Activated T-cell treated with anti-CD3 and anti-CD28 coated beads for 4 hours (primary cell): Measurements from ENCODE around the gene PNKD.

ENCODE experiments used
- DNase-seq: peaks from one replicate; pipeline ENCODE4 v3.0.0-alpha.2; 2020

The PNKD gene

DNA sequence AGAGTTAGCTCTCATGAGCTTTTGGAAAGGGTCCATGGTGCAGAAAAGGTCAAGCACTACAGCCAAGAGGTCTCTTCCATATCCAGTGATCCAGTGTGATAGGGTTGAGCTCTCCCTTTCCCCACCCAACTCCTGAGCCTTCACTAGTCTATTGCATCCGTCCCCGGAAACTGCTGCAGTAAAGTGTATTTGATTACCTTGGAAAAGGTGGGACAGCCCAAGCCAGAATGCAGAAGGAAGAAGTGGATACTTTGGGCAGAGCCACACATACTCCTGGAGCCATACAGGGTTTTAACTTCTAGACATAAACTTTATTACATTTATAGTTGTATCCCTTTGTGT, 3.6 kb downstream of the PNKD start:
- DNase-seq, result no peak

DNA sequence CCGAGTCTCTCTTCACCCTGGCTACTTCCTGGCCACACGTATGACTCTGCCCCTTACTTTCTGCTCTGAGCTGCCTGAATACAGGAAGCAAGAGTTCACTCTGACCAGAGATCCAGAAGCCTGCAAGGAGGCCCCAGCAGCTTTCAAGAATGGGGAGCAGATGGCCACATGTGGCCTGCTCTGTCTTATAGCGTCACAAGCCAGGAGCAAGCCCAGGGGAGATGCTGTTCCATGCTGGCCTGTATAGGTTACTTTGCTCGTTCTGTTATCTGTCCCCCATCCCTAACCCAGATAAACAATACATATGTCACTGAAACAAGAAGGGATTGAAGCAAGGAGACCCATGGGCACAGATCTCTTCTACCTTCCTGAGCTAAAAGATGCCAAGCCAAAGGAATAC, 4.3 kb downstream of the PNKD start:
- DNase-seq, result no peak

DNA sequence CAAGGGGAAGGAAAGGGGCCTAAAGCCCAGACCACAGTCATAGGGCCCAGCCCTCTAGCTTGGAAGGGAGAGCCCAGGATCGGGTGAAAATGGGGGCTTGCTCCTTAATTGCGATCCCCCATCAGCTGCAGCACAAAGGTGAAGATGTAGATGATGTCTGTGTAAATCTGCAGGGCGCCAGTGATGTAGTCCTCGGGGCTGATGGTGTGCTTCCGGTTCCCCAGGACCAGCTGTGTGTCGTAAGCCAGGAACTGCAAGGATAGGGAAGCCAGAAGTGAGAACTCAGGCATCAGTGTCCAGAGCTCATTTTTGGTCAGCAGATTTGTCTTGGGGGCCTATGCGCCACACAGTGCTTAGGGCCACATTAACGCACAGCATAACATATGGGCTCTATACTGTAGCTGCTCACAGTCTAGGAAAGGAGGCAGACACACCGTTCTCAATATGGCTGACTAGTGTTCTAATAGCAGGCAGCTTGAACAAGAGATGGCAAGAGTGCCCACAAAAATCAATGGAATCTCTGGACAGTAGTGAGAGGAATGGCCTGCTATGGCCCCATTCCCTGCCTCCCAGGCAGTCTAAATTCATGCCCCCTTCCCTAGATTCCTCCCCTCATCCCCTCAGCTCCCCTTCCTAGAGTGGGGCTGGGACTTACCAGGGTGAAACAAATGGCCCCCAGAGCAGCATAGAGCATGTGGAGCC, 5.2 kb downstream of the PNKD start:
- no peak for DNase-seq

DNA sequence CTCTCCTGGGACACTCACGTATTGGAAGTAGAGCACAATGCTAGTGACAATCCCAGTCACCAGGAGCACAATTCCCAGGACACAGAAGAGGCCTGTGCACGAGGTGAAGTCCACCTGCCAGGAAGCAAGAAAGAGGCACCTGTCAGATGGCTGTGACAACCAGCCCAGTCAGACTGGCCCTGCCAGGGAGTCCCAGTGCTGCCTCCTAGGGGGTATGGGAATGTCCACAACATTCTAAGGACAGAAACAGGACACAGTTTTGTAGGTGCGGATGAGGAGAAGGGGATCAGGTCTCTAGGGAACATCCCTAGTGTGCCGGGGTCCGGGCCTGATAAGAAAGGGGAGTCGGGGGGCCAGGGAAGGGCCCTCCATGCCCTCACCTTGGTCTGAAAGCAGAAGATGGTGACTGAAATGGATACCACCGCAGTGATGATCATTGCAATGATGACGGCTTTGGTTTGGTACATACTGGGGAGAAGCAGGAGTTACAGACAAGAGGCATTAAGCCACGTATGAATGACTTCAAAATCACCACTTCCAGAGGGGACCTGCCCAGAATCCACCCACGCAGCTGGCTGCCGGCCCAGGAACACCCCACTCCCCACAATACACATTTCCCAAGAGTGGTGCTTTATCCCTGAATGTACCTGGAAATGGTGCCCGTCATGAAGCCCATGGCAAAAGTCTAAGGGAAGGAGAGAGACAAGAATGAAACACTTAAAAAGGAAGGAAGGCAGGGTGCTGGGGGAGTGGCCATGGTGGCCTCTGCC, 6.9 kb downstream of the PNKD start:
- no peak for DNase-seq

DNA sequence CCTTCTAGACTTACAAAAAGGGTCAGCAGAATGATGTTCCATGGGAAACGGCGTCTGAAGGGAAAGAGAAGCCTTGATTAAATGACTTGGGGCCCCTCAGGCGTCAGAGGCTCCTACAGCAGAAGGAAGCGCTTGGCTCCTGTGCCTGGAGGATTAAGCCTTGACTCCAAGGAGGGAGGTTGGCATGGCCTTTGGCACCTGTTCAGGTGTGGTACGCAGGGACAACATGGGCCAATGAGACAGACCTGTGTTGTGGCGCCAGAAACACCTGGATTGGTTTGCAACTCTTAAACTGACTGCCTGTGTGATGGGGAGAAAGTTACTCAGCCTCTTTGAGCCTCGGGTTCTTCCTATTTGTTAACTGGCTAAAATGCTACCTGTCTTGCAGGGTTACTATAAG, 7.6 kb downstream of the PNKD start:
- DNase-seq, result no peak

DNA sequence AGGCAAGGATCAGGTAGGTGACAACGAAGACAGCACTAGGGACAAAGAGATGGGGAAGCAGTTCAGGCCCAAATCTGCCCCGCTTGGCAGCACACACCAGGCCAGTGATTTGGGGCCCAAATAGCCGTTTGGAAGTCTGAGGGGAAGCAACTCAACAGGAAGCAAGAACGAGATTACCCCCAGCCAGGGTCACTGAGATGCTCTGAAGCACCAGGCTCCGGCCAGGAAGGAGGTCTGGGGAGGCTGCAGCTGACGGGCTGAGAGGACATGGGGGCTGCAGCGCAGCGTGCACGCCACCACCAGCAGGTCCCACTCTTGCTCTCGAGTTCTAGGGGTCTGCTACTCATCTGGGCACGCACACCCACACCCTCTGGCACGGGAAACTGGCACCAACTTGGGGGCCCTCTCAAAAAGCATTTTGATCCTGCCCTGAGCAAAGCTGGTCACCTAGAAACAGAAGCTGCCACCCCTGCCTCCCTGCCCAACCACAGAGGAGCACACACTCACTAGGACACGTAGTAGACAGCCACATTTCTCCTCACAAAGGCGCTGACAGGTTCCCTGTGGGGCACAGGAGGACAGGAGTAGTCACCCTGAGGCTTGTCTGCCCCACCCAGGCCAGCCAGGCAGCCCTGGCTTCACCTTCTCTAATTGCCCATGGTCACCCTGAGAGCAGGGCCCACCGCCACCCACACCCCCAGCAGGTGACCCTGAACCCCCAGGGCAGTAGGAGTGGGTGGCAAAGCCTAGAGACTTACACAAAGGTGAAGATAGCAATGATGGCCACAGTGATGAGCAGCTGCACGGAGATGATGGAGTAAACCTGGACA, 8.4 kb downstream of the PNKD start:
- DNase-seq, result no peak

DNA sequence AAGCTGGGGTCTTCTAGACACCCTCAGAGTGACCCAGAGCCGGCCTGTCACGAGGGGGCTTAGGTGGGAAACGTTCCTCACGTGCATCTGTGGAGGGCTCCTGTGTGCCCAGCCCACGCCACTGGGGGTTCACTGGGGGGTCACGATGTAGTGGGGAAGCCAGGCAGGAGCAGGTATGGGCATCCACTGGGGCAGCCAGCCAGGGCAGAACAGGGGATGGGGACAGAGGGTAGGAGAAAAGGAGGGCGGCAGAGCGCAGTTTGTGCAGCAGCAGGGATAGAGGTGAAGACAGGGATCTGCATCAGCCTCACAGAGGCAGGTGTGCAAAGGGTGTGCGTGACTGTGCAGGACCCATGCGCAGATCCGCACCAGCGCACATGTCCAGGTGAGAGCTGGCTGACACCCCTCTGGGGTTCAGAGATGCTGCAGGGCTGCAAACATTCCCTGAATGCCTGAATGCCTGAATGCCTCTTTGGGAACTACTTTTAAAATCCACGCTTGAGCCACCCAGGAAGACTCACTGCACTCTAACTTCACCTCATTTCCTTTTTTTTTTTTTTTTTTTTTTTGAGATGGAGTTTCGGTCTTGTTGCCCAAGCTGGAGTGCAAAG, 10.0 kb downstream of the PNKD start:
- no peak for DNase-seq

DNA sequence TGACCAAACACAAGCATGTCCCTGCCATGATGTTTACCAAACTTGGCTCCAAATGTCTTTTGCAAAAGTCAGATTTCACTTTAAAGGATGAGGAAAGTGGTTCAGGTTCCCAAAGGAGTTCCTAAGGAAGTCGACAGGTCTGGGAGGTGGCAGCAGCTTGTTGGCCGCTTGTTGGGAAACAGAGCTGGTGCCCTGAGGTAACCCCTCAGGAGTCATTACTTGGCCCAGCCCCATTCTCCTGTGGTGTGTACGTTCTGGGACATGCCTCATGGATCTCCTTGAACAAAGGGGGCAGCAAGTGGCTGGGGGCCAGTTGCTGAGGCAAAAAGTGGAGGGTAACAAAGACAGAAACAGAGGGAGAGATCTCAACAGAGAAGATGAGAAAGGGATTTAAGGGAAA, 11.1 kb downstream of the PNKD start:
- DNase-seq, result no peak

DNA sequence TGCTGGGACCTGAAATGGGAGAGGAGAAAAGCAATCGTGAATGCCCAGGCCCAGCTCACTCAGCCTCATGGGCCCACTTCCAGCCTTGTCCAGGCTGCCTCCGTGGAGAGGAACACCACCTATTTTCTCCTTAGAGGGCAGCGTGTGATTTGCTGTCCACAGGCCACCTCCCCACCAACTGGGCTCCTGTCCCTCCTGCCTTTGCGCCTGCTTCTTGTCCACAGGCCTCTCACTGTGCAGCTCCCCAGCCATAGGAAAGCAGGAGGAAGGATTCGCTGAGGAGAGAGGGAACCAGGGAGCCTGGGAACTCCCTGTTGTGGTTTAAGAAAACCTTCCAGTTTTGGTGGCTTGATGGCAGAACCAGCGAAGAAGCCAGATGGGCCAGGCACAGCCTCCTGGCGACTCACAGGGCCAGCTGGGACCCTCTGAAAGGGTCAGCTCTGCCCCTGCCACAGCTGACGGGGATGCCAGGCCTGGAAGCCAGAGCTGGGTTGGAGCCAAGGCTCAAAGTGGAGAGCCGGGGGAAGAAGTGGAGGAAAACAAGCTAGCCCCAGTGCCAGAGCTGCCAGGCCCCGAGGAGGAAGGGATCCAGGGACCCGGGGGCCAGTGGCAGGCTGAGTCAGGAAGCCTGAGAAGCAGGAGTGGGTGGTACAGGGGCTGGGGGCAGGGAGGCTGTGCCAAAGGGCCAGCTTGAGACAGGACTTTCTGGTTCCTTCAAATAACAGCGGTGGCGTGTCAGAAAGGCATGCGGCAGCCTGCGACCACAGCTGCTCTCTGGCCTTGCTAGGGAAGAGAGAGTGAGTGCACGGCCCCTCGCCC, 12.1 kb downstream of the PNKD start:
- DNase-seq, result no peak

DNA sequence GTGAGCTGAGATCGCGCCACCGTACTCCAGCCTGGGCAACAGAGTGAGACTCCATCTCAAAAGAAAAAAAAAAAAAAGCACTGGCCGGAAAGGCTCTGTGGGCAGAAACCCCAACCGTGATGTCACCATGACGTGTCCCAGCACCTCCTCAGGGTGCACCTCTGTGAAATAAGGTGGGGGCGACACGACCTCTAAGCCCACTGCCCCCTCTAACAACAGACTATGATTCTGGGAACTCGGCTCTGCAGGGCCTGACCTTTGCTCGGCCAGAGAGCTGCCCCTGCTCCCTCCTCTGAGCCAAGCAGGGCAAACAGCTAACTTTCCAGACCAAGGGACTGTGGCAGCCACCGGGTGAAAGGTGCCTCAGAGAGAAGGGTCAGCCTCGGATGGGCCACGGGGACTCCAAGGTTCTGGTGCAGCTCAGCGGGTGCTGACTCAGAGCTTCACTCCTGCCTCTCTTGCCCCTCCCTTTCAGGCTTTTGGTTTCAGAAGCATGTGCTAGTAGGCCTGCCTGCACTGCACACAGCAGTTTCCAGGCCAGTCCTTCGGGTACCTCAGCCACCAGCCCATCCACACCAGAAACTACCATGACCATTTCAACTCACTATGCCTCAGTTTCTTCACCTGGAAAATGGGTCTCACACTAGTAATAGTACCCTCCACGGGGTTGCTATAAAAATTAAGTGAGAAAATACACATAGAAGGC, 13.9 kb downstream of the PNKD start:
- DNase-seq, result peak; percentile 34

DNA sequence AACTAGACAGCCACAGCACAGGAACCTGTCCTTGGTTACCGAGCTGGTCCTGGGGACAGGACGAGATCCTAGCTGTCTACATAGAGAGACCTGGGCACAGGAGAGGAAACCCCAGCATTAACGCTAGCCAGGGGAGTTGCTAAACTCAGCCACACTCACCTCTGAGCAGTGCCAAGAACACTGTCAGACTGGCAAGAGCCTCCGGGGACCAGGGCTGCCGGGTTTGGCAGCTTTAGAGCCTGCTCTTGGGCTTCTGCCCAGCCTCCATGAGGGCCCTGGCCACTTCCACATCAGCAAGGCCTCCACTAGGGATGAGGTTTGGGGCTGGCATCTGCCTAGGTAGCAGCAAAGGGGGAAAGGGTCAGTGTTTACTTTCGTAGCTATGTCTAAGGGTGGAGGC, 15.3 kb downstream of the PNKD start:
- DNase-seq, result no peak

DNA sequence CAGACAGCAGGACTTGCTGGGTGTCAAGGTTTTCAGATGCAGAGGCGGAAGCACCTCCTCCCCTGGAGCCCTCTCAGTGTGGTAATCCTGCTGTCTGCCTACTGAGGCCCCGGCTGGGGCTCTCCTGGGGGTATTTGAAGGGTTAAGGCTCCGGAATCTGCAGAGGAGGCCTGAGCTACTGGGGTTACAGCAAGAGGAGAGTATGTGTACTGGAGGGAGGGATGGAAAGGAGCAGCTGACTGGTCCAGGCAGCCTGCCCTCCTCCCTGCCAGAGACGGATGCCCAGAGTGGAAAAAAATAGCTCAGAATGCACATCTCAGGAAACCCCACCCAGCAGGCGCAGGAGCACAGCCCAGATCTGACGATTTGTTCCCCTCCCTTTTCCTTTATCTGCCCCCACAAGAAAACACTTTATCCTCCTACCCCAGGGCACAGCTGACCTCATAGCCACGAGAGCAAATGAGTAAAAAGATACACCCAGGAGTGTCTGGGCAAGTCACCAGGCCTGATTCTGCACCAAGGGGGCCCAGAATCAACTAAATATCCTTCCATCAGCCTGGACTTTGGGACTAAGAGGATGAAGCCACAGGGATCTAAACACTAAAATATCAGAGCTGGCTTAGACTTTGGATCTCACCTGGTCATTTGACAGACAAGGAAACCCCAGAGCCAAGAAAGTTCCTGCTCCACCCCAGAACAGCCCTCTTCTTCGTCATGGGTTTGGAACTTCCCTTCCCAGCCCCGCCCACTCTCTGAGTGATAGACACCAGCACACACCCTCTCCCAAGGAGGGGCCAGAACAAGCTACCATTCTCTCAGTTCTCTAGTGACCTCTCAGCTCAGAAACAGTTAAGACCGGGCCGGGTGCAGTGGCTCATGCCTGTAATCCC, 16.5 kb downstream of the PNKD start:
- peak; percentile 61 for DNase-seq

DNA sequence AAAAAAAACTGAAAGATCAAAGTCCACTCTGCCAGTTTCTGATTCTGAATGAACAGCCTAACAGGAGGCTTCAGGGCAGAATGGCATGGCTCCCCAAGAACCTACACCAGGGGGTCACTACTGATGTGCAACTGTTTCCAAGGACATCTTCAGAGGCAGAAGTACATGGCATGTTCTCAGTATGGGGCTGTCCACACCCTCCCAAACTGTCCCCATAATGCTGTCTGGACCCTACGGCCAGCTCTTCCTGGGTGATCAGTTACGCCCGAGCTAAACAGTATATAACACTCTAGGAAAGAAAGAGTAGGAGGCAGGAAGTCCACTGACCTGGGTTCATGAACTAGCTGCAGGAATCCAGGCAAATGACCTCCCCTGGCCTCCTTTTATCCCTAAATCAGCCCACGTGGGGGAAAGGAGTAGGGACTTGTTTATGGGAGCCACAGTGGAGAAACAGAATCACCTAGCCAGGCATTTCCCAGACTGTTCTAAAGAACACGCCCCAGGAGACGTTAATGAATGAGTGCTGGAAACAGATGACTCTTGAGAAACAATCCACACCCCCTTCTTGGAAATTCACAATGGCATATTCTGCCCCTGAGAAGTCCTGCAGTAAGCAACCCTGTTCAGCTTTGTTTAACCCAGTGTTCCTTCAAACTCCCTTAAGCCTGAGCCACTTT, 19.5 kb downstream of the PNKD start:
- no peak for DNase-seq

DNA sequence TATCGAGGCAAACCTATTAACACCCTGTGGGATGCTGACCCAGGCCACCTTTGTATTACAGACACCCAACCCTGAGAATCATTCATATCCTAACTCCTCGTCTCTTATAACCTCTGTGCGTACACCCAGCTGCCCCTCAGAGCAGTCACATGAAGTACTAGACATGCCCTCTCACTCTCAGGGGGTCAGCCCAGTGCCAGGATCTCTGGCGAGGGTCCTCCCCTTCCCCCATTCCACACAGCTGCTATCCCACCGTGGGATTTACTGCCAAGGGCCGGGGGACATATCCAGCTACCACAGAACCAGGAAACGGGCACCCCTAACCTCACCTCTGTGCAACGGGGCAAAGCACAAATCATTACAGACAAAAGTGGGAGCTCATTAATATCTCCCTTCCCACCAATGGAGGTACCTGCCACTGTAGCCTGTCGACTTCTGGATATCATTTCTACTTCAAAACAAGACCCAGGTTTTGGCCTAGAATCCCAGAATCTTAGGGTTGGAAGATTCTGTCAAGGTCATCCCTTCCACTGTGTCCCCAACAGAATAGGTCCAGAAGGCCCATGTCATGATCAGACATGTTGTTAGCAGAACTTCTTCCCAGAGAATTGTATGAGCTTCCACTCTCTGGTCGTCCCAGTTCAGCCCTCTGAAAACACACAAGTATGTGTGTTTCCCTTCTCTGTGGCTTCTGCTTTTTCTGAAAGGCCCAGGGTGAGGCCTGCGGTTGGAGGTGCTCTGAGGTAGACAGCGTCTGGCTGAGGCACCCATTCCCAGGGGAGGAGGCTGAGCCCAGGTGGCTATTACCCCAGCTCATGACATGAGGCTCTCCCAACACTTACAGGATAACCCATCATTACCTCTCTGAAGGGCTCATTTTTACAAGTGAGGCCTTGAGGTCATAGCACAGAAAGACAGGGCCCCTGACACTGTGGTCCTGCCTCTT, 20.3 kb downstream of the PNKD start:
- DNase-seq, result no peak

DNA sequence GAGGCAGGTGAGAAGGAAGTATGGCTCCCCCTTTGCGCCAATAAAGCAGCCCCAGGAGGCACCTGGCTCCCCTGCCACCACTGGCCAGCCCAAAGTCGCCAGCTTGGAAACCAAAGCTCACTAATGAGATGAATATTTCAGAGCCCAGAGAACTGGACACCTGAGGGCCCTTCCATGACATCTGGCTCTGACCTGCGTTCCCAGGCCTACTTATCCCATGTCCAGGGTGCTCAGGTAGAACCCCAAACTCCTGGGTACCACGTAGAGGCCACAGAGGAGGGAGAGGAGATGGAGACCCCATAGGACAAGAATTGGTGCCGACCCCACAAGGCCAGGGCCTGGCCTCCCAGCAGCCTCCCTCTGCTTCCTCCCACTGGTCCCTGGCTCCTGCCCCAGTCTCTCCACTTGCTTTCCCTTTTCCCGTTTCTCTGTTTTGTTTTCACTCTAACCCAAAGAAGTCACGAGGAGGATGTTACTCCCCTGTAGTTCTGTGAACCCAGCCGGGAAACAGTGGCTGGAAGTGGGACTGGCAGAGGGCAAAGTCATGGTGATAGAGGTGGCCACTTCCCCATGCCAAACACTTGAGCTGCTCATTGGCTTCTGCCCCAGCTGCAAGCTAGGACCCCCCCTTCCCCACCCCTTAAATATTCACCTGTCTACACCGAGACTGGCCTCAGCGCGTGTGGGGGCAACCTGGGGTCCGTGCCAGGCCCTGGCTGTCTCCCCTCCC, 21.2 kb downstream of the PNKD start:
- no peak for DNase-seq

DNA sequence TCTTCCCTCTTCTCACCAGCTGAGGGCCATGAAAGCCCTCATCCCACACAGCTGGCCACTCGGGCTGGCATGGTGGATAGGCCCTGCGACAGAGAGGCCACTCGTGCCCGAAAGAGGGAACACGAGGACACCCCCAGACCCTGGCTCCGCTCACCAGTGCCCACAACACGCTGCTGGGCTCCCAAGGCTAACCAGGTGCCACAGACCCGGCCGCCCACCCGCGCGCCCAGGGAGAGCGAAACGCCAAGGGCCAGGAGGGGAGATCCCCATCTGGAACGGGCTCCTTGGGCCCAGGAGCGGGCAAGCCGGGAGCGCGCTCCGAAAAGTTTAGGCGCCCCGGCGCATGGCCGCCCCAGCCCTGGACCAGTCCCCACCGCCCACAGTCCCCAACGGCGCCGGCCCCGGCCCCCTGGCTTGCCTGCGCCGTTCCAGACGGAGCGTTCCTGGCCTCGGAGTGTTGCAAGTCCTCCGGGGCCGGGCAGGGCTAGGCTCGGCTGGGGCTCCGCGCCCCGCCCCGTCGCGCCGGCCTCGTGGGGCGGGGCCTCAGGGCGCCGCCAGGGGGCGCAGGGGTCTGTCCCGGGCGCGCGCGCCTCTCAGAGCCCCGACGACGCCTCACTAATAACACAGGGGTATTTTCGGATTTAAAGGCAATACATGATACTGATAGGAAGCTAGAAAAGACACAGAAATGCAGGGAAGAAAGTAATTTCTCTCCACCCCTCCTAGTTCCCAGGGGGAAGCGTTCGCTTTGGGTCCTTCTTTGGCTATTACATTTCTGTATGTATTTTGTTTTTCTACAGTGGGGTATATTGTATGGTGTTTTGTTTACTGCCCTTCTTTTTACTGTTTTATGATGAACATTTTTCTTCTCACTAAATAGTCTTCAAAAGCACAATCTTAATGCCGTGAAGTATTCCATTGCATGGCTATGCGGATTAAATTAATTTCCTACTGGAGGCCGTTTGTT, 22.0 kb downstream of the PNKD start, which contains the start of gene TMBIM1:
Gene TMBIM1 (minus strand): TSS at position 456 of the 967 bp plus-strand sequence. CDS start 10,362 bp downstream, outside the sequence.
- peak; percentile 72 for DNase-seq
